Ishikawa (cell line): ENCODE measurements around the gene NOSTRIN.

Experiments
- CREB1 ChIP-seq: IDR thresholded peaks from 2 replicates; pipeline ENCODE4 v1.6.1; 2012; ENCODE audit warnings: low read depth
- EGR1 ChIP-seq: IDR thresholded peaks from 2 replicates; pipeline ENCODE4 v1.6.1; 2012
- EP300 ChIP-seq: IDR thresholded peaks from 2 replicates; pipeline ENCODE4 v1.6.1; 2012; ENCODE audit warnings: borderline replicate concordance
- FOXM1 ChIP-seq: IDR thresholded peaks from 2 replicates; pipeline ENCODE4 v1.6.1; 2012; ENCODE audit warnings: low read depth, borderline replicate concordance
- MAX ChIP-seq: IDR thresholded peaks from 2 replicates; pipeline ENCODE4 v1.6.1; 2012
- NFIC ChIP-seq: IDR thresholded peaks from 2 replicates; pipeline ENCODE4 v1.6.1; 2012
- RAD21 ChIP-seq: IDR thresholded peaks from 2 replicates; pipeline ENCODE4 v1.6.1; 2012; ENCODE audit warnings: low read depth
- REST ChIP-seq: IDR thresholded peaks from 2 replicates; pipeline ENCODE4 v1.6.1; 2012; ENCODE audit warnings: low read depth, mild to moderate bottlenecking
- TCF12 ChIP-seq: IDR thresholded peaks from 2 replicates; pipeline ENCODE4 v1.6.1; 2012; ENCODE audit warnings: low read depth
- TEAD4 ChIP-seq: IDR thresholded peaks from 2 replicates; pipeline ENCODE4 v1.6.1; 2012
- USF1 ChIP-seq: IDR thresholded peaks from 2 replicates; pipeline ENCODE4 v1.6.1; 2012
- ZBTB7A ChIP-seq: IDR thresholded peaks from 2 replicates; pipeline ENCODE4 v1.6.1; 2012; ENCODE audit warnings: low read depth

GRCh38 chr2:168772704-168773103 lies 29.7 kb upstream of the NOSTRIN start:
- TF ChIP-seq RAD21 (no peak), EP300 (no peak), CREB1 (no peak), MAX (no peak), TCF12 (no peak), TEAD4 (no peak), FOXM1 (no peak), REST (no peak), NFIC (no peak), ZBTB7A (no peak), EGR1 (no peak), USF1 (no peak)
